ENCODE measurements around the gene HMHB1.

Gene HMHB1

DNA sequence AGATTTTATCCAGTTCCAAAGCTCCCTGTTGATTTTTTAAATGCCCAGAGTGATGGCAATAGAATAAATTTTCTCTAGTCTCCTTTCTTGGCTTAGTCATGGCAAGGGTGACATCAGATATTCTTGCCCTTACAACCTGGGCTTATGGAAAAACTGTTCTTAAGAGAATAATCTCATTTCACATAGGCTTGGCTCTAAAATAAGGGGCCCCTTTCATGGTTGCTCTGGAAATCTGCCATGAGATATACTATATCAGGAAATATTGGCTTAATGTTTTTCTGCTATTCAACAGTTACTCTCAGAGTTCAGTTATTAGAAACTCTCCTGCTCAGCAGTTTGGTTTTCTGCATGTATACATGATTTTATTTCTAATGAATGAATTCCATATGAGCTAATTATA lies 7.8 kb downstream of the HMHB1 start:
- H3K4me3 ChIP-seq (ENCODE audit: low read depth, low read length): no peak overlapping the region
- TF ChIP-seq, protein P1, sequence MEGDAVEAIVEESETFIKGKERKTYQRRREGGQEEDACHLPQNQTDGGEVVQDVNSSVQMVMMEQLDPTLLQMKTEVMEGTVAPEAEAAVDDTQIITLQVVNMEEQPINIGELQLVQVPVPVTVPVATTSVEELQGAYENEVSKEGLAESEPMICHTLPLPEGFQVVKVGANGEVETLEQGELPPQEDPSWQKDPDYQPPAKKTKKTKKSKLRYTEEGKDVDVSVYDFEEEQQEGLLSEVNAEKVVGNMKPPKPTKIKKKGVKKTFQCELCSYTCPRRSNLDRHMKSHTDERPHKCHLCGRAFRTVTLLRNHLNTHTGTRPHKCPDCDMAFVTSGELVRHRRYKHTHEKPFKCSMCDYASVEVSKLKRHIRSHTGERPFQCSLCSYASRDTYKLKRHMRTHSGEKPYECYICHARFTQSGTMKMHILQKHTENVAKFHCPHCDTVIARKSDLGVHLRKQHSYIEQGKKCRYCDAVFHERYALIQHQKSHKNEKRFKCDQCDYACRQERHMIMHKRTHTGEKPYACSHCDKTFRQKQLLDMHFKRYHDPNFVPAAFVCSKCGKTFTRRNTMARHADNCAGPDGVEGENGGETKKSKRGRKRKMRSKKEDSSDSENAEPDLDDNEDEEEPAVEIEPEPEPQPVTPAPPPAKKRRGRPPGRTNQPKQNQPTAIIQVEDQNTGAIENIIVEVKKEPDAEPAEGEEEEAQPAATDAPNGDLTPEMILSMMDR (IDR thresholded peaks at IDR 0.05; ENCODE audit: insufficient read depth, low read depth, low read length, missing control alignments): no peak
- DNase-seq (ENCODE audit: low read depth): no peak

DNA sequence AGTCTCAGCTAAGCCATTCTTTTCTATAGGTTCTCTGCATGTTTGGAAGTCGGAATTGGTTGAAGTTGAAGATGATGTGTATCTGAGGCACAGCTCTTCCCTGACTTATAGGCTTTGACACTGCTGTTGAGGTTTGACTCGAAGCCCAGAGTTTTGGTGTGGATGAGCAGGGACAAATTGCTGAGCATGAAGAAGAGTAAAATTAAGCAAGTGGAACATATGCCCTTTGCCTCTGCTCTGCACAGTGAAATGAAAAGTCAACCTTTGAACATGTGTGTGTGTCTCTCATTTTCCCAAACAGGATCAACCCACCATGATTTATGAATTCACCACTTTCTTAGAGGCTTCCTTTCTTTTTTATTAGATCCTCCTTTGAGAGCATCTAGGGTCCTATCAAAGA lies 8.5 kb downstream of the HMHB1 start:
- no peak overlapping the region for H3K4me3 ChIP-seq (ENCODE audit: low read depth, low read length)
- TF ChIP-seq, protein P1 (IDR thresholded peaks at IDR 0.05; ENCODE audit: insufficient read depth, low read depth, low read length, missing control alignments): no peak
- DNase-seq (ENCODE audit: low read depth): no peak

DNA sequence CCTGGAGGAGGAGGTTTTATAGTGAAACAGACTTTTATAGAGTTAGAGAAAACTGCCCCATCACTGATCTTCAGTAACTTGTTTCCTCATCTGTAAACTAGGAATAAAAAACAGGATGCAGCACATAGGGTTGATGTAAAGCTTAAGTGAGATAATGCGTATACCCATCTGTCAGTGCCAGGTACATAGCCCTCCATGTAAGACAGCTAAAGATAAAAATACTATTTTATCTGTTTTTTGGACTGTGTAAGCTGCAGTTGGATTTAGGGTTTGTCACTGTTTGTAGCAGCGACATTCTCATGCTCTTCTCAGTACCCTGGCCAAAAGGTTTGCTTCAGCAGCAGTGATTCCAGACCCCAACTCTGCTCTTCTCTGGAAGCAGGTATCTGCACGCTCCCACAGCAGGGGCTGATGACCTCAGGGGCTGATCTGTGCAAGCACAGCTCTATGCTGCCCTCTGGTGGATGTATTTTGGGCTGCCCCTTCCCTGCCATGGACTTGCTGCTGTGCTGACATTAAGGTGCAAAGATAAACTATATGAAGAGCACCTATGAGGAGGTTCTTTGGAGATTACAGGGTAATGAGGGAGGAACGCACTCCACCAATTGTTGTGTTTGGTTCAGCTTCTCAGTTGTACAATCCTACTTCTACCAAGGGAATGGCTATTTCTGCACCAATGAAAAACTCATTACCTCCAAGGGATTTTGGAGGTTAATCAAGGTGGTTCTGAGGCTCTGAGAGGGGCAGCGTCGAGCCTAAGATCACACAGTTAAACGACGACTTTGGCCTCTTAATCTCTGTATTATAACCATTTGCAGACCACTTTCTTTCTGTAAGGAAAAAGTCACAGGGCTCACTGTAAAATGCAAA lies 13.1 kb downstream of the HMHB1 start:
- TF ChIP-seq, protein P1 (IDR thresholded peaks at IDR 0.05; ENCODE audit: insufficient read depth, low read depth, low read length, missing control alignments): peak; percentile 96
- H3K4me3 ChIP-seq (ENCODE audit: low read depth, low read length): no peak overlapping the region
- DNase-seq (ENCODE audit: low read depth): peak; percentile 92

DNA sequence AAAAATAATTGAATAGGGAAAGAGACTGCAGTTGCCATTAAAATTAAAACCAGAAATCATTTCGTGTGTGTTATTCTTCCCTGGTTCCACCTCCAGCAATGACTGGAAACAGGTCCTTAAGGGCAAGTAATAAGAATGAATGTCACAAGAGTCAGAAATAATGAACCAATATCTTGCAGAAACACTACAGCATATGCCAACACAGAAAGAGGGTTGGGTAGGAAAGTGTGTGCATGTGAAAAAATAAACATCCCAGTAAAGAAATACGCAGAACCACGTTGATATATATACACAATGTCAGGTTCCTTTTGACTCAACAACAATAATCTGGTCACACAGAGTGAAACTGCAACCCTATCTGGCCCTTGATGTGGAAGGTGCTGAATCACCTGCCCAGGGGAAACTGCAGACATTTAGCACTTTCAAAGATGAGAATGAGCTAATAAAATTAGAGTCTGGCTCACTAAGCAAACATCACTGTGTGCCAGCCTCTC lies 15.0 kb downstream of the HMHB1 start:
- TF ChIP-seq, protein P1 (IDR thresholded peaks at IDR 0.05; ENCODE audit: insufficient read depth, low read depth, low read length, missing control alignments): no peak
- H3K4me3 ChIP-seq (ENCODE audit: low read depth, low read length): no peak overlapping the region
- DNase-seq (ENCODE audit: low read depth): peak; percentile 92

DNA sequence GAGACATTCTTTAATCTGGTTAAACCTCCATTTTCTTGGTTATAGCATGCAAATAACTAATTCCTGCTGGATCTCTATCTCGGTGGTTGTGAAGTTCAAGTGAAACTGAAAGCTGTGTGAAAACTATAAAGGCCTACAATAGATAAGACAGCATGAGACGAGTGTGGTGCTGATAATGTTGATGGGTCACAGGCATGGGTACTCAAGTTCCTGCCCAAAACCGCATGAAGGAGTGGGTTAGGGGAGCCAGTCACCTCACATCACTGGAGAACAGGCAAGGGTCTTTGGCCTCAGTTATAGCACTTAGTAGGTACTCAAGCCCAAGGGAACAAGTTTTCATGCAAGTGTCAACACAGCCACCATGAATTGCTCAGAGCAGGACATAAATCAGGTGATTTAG lies 16.7 kb downstream of the HMHB1 start:
- TF ChIP-seq, protein P1 (IDR thresholded peaks at IDR 0.05; ENCODE audit: insufficient read depth, low read depth, low read length, missing control alignments): no peak
- peak; percentile 55 for DNase-seq (ENCODE audit: low read depth)
- peak overlapping the region; percentile 12; the same call in 1 of the 2 replicates for H3K4me3 ChIP-seq (ENCODE audit: low read depth, low read length)

DNA sequence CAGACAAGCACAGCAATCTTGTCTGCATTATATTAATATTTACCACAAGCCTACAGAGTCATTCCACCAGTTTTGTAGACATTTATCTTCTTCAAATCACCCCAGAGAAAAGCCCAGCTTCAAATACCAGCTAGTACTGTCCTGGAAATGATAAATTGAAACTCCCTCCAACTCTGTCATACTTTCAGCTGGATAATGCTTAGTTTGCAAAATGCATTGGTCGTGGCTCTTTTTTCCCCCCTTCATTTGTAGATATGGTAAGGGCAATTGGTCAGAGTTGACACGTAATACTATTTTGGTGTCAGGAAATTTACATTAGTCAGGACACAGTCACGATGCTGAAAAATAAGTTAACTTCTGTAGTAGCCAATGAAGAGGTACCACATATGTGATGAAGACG lies 21.2 kb downstream of the HMHB1 start:
- DNase-seq (ENCODE audit: low read depth): no peak
- TF ChIP-seq, protein P1 (IDR thresholded peaks at IDR 0.05; ENCODE audit: insufficient read depth, low read depth, low read length, missing control alignments): no peak
- no peak overlapping the region for H3K4me3 ChIP-seq (ENCODE audit: low read depth, low read length)
